ENCODE measurements around the gene CD151. TPM values are rescaled to one million over a fixed set of nuclear protein-coding genes. Genes with fewer than 3 reads are reported as not detected.

CD151 gene
- total RNA-seq, 2 donors from 2014 or later = 371 to 396 TPM

DNA sequence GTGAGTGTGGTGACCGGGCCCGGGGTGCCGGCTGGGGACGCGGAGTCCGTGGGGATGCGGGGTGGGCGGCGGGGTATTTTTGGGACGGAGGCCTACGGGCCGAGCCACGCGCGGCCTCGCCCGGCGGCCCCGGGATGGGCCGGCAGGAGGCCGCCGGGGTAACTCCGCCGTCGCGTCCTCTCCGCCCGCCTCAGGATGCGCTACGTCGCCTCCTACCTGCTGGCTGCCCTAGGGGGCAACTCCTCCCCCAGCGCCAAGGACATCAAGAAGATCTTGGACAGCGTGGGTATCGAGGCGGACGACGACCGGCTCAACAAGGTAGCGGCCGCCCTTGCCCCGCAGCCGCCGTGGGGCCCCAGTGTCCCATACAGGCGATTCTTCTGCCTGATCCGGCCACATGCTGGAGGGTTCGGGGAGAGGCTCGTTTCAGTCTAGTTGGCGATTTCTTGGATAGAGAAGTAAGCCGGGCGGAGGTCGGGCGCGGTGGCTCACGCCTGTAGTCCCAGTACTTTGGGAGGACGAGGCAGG lies 22.6 kb upstream of the CD151 start:
- DNase-seq = no peak

DNA sequence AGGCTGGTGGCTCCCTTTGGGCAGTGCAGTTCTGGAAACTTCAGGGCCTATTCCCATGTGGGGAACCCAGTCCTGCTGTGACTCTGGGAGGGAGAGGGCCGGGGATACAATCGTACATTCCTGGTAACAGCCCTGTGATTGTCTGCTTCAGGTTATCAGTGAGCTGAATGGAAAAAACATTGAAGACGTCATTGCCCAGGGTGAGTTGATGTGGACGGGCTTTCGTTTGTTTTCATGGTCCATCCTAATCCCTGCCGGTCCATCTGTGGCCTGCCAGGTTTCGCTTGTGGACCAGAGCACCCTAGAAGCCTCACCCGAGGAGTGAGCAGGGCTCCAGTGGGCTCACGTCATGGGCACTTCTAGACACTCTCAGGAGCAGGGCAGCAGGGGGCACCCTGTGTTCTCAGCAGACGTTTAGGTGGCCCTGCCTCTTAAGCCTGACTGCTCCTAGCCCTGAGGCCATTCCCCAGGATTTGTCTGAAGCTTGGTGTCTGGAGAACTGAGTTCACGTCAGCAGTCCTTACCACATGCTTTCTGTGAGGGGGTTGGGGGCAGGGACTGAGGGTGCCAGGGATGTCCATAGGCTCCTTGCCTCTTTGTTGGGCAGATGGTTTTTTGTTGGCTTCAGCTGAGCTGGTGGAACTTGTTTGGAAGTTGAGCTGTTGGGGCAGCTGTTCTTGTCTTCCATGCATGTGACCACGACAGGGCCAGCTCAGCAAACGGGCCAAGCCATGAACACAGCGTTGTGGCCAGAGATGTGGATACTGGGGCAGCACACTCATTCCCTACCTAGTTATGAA lies 21.1 kb upstream of the CD151 start:
- intact Hi-C loops (cut with DNase I) = no loop called here

More for the DNA sequence above, 22.6 kb upstream of the CD151 start:
- no peaks in the 10 kb centered on the region for H3K27me3 ChIP-seq
- H3K27ac ChIP-seq = peak overlapping the region; percentile 84
- peaks cover 21% of the 10 kb centered on the region for H3K4me1 ChIP-seq
- H3K4me3 ChIP-seq = peak overlapping the region; percentile 99
- intact Hi-C loops (cut with DNase I) = no loop called here
- peak overlapping the region; percentile 94 to 100 for H3K9ac ChIP-seq (ENCODE audit: low read depth in 2 of 2, low read length in 2 of 2)
- TF ChIP-seq, protein P1, sequence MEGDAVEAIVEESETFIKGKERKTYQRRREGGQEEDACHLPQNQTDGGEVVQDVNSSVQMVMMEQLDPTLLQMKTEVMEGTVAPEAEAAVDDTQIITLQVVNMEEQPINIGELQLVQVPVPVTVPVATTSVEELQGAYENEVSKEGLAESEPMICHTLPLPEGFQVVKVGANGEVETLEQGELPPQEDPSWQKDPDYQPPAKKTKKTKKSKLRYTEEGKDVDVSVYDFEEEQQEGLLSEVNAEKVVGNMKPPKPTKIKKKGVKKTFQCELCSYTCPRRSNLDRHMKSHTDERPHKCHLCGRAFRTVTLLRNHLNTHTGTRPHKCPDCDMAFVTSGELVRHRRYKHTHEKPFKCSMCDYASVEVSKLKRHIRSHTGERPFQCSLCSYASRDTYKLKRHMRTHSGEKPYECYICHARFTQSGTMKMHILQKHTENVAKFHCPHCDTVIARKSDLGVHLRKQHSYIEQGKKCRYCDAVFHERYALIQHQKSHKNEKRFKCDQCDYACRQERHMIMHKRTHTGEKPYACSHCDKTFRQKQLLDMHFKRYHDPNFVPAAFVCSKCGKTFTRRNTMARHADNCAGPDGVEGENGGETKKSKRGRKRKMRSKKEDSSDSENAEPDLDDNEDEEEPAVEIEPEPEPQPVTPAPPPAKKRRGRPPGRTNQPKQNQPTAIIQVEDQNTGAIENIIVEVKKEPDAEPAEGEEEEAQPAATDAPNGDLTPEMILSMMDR (IDR thresholded peaks at IDR 0.05) = no peak
- H3K9me3 ChIP-seq = no peaks in the 10 kb centered on the region
- peaks cover 4% of the 10 kb centered on the region for H3K36me3 ChIP-seq

DNA sequence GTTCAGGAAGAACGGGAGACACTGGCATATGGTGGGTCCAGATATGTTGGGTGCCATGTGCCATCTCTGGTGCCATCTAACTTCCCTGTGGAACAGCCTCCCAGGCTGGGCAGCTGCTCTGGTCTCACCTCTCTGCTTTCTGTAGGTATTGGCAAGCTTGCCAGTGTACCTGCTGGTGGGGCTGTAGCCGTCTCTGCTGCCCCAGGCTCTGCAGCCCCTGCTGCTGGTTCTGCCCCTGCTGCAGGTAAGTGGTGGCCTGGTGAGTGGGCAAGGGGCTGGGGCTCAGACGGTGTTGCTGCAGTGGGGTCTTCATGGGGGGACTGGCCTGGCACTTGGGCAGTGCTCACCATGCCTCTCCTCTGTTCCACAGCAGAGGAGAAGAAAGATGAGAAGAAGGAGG lies 20.4 kb upstream of the CD151 start:
- Histone ChIP-seq H3K36me3 (peaks cover 4% of the 10 kb centered on the region), H3K4me3 (no peak overlapping the region), H3K27me3 (no peaks in the 10 kb centered on the region), H3K4me1 (peaks cover 21% of the 10 kb centered on the region), H3K27ac (no peak overlapping the region), H3K9me3 (no peaks in the 10 kb centered on the region), H3K9ac (ENCODE audit: low read depth in 2 of 2, low read length in 2 of 2) (no peak overlapping the region)
- intact Hi-C loops (cut with DNase I) = no loop called here
- no peak for DNase-seq
- TF ChIP-seq, protein P1 (IDR thresholded peaks at IDR 0.05) = no peak

More for the DNA sequence above, 21.1 kb upstream of the CD151 start:
- Histone ChIP-seq H3K4me3 (no peak overlapping the region), H3K9me3 (no peaks in the 10 kb centered on the region), H3K4me1 (peaks cover 21% of the 10 kb centered on the region), H3K27me3 (no peaks in the 10 kb centered on the region), H3K27ac (no peak overlapping the region), H3K36me3 (peaks cover 4% of the 10 kb centered on the region), H3K9ac (ENCODE audit: low read depth in 2 of 2, low read length in 2 of 2) (peak overlapping the region in 1 of 2 donors; percentile 27)
- TF ChIP-seq, protein P1 (IDR thresholded peaks at IDR 0.05) = no peak
- DNase-seq = no peak

DNA sequence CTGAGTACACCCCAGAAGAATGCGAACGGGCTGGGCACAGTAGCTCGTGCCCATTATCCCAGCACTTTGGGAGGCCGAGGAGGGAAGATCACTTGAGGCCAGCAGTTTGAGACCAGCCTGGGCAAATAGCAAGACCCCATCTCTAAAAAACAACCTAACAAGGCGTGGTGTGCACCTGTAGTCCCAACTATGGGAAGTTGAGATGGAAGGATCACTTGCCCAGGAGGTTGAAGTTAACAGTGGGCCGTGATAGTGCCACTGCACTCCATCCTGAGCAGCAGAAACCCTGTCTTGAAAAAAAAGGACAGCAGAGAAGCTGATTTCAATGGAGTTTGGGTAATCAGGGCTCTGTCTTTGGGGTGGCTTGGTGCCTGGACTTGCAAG lies 19.7 kb upstream of the CD151 start:
- DNase-seq = no peak
- Histone ChIP-seq H3K27me3 (no peaks in the 10 kb centered on the region), H3K9ac (ENCODE audit: low read depth in 2 of 2, low read length in 2 of 2) (no peak overlapping the region), H3K4me3 (no peak overlapping the region), H3K36me3 (peaks cover 4% of the 10 kb centered on the region), H3K9me3 (no peaks in the 10 kb centered on the region), H3K27ac (no peak overlapping the region), H3K4me1 (peaks cover 18% of the 10 kb centered on the region)
- TF ChIP-seq, protein P1 (IDR thresholded peaks at IDR 0.05) = no peak
- intact Hi-C loops (cut with DNase I) = no loop called here

DNA sequence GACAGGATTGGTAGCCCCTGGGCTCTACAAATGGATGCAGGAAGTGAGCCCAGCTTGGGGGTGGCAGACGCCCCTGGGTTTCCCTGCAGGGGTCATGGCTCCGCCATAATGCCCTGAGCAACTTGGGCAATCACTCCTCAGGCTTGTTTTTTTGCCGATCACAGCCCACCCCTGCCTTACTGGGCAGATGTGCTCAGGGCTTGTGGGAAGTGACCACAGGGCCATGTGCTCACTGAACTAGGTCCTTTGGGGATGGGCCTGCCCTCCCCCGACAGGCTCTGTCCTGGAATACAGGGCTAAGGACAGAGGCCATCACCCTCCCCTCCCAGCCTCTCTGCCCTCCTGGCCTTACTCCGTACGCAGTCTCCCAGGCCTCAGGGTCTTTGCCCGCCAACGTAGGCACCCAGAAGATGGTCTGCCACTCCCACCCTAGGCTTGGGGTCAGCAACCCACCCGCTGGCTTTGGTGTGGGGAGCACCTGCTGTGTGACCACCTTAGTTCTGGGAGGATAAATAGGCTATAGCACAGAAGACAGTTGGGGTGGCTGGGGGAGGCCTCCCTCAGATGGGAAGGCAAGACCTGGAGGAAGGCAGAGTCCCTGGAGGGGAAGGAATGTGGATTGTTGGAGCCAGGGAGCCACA lies 19.2 kb upstream of the CD151 start:
- intact Hi-C loops (cut with DNase I) = no loop called here
- no peak overlapping the region for H3K9ac ChIP-seq (ENCODE audit: low read depth in 2 of 2, low read length in 2 of 2)
- TF ChIP-seq, protein P1 (IDR thresholded peaks at IDR 0.05) = no peak

More for the DNA sequence above, 19.2 kb upstream of the CD151 start:
- no peak overlapping the region for H3K4me3 ChIP-seq
- no peak overlapping the region for H3K27ac ChIP-seq
- H3K4me1 ChIP-seq = peaks cover 16% of the 10 kb centered on the region
- DNase-seq = no peak
- H3K36me3 ChIP-seq = peaks cover 4% of the 10 kb centered on the region
- no peaks in the 10 kb centered on the region for H3K9me3 ChIP-seq
- H3K27me3 ChIP-seq = no peaks in the 10 kb centered on the region
